Aorta (tissue), 5 donors: ENCODE results near the gene ADAM12. TPM values are rescaled to one million over a fixed set of nuclear protein-coding genes. Genes with fewer than 3 reads are reported as not detected.

Source experiments
- ATAC-seq: fragments of 200-7000 bp; cut with Tn5 transposase; one replicate; pipeline ENCODE4 v1.9.1; 2022; ENCODE audit warnings: moderate library complexity; ENCODE audit not compliant: low FRiP score
- DNase-seq, 2 donors: peaks; one replicate each; pipeline ENCODE4 v3.0.0-alpha.2; 2020
- H3K27ac ChIP-seq, 2 donors: one replicate each; pipeline ENCODE4 v1.5.1; 2013; ENCODE audit warnings: low read length in 2 of 2, mild to moderate bottlenecking in 2 of 2, moderate library complexity in 2 of 2, control low read depth in 1 of 2, inconsistent platforms in 1 of 2, low read depth in 1 of 2
- H3K27me3 ChIP-seq, 2 donors: one replicate each; pipeline ENCODE4 v1.6.1; 2013; ENCODE audit warnings: control low read depth in 1 of 2, low read length in 1 of 2, mild to moderate bottlenecking in 1 of 2, moderate library complexity in 1 of 2; ENCODE audit not compliant: insufficient read depth in 2 of 2, control insufficient read depth in 1 of 2
- H3K36me3 ChIP-seq, 2 donors: one replicate each; pipeline ENCODE4 v1.6.1; 2013; ENCODE audit warnings: control low read depth in 1 of 2, low read length in 1 of 2, mild to moderate bottlenecking in 1 of 2; ENCODE audit not compliant: insufficient read depth in 2 of 2, control insufficient read depth in 1 of 2
- H3K4me1 ChIP-seq, 2 donors: one replicate each; pipeline ENCODE4 v1.6.1; 2013; ENCODE audit warnings: low read length in 2 of 2, control low read depth in 1 of 2, mild to moderate bottlenecking in 1 of 2, moderate library complexity in 1 of 2; ENCODE audit not compliant: insufficient read depth in 2 of 2, control insufficient read depth in 1 of 2
- H3K4me3 ChIP-seq, 2 donors: one replicate each; pipeline ENCODE4 v1.5.1; 2013; ENCODE audit warnings: low read length in 2 of 2, control low read depth in 1 of 2, mild to moderate bottlenecking in 1 of 2
- H3K9me3 ChIP-seq: one replicate; pipeline ENCODE4 v1.6.1; 2013; ENCODE audit warnings: mild to moderate bottlenecking, low read length; ENCODE audit not compliant: control insufficient read depth
- WGBS, 2 donors: extraction: QIAGEN DNeasy Blood & Tissue Kit; methylation state at CpG; one replicate each; pipeline ENCODE4 v1.1.7; 2013; 5-methylcytosine and 5-hydroxymethylcytosine counted together
- intact Hi-C, 2 donors: fragments of 100-400 bp; cut with DNase I; formaldehyde crosslinking; loops; one replicate each; pipeline versions ENCODE4 v1.14.2 to v1.15.0; 2022
- polyA plus RNA-seq, 2 donors: library from polyadenylated mRNA; stranded (reverse); fragments of 200-250 nt; gene quantifications; one replicate each; pipeline ENCODE4 v1.2.3, GENCODE V29; 2013
- total RNA-seq, 2 donors: library from RNA; stranded (reverse); fragmentation: NEBNext Ultra II Directional; extraction: Animal tissue kit (Norgen Biotek cat#: 25700); gene quantifications; one replicate each; pipeline ENCODE4 v1.2.1, GENCODE V29; 2021
- donor health status: healthy with polysubstance abuse.
- donor health status: Bipolar disorder and iron deficiency.
- donor health status: DM: no; HTN: no; CAD: no.
- donor health status: DM: no; HTN: no; CAD: no.
- donor health status: DM: yes; HTN: yes; CAD: no.

Gene ADAM12
- total and polyA plus RNA-seq, 4 donors, result 0.13 to 9.4 (median 5.5) TPM; not detected in 1

- H3K27ac ChIP-seq, result no peak overlapping the region
- 58 to 72% methylated on average over 11 of the region's 11 CpGs for WGBS, 2 donors
- H3K4me3 ChIP-seq, result no peak overlapping the region
- no peak for ATAC-seq
- intact Hi-C loops, result no loop called here
- no peaks in the 10 kb centered on the region for H3K9me3 ChIP-seq
- H3K36me3 ChIP-seq, result no peaks in the 10 kb centered on the region
- H3K4me1 ChIP-seq, result no peaks in the 10 kb centered on the region
- no peak for DNase-seq
- H3K27me3 ChIP-seq, result no peaks in the 10 kb centered on the region
These were observed 172.3 kb downstream of the ADAM12 start for GRCh38 chr10:126215746-126216631.

DNA sequence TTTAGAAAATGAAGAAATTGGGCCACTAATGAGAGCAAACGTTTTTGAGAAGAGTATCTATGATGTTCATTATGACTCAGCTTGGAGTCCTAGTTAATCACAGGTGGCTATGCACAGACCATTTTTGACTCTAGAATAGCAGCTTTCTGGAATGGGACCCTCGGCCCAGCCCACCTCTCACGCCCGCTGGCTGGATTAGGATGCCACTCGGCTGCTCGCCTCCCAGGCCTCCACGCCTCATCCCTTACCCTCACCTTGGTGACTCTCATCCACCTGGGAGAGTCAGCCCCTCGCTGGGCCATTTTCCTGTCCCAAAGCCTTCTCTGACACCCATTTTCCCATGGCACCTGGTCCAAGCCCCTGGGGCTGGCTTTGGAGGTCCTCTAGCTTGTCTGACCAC lies 173.6 kb downstream of the ADAM12 start:
- Histone ChIP-seq H3K27ac (no peak overlapping the region), H3K4me3 (no peak overlapping the region), H3K27me3 (no peaks in the 10 kb centered on the region), H3K4me1 (no peaks in the 10 kb centered on the region), H3K9me3 (no peaks in the 10 kb centered on the region), H3K36me3 (no peaks in the 10 kb centered on the region)
- intact Hi-C loops, result no loop called here
- no peak for ATAC-seq
- WGBS, 2 donors, result 98 to 100% methylated on average over 8 of the region's 8 CpGs
- no peak for DNase-seq

DNA sequence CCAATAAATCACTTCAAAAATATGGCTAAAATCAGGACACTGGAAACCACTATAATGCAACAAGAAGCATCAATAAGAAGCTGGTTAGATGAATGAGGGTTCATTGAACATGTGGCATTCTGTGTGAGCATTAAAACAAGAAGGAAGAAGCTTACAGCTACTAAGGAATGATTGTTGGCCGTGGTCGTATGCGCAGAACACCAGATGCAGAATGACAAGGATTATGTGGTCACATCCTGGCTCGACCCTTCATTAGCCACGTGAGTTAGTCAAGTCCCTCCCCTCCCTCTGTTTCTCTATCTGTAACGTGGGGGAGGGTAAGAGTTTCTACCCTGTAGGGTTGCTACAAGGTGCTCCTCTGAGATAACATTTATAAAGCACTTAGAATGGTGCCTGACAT lies 174.3 kb downstream of the ADAM12 start:
- 80 to 84% methylated on average over 6 of the region's 6 CpGs for WGBS, 2 donors
- intact Hi-C loops, result no loop called here
- ATAC-seq (no peak), DNase-seq (no peak)
- Histone ChIP-seq H3K4me1 (no peaks in the 10 kb centered on the region), H3K4me3 (no peak overlapping the region), H3K9me3 (no peaks in the 10 kb centered on the region), H3K36me3 (no peaks in the 10 kb centered on the region), H3K27ac (no peak overlapping the region), H3K27me3 (no peaks in the 10 kb centered on the region)

DNA sequence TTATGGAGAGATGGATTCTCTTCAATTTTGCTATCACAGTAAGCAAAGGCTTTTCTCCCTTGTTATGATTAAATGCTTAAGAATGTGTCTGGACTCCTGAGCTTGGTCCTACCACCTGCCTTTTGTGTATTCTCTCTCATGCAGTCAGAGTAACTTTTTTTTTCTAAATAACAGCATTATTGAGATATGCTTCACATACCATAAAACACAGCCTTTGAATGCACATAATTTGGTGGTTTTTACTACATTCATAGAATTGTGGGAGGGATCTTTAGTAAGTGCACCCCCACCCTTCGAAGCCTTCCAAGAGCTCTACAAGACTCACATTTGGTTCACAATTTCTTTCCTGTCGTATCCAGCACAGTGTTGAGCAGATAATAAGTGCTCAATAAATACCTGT lies 175.5 kb downstream of the ADAM12 start:
- H3K4me3 ChIP-seq, result no peak overlapping the region
- H3K27ac ChIP-seq, result no peak overlapping the region
- intact Hi-C loops, result no loop called here
- WGBS, 2 donors, result 97 to 100% methylated on average over 2 of the region's 2 CpGs
- ATAC-seq (no peak), DNase-seq (no peak)
- H3K4me1 ChIP-seq, result no peaks in the 10 kb centered on the region
- no peaks in the 10 kb centered on the region for H3K36me3 ChIP-seq
- no peaks in the 10 kb centered on the region for H3K27me3 ChIP-seq
- no peaks in the 10 kb centered on the region for H3K9me3 ChIP-seq

- no peak overlapping the region for H3K4me3 ChIP-seq
- DNase-seq, result no peak
- no peaks in the 10 kb centered on the region for H3K9me3 ChIP-seq
- H3K4me1 ChIP-seq, result no peaks in the 10 kb centered on the region
- no peaks in the 10 kb centered on the region for H3K36me3 ChIP-seq
- 95 to 97% methylated on average over 10 of the region's 10 CpGs for WGBS, 2 donors
- no peaks in the 10 kb centered on the region for H3K27me3 ChIP-seq
- intact Hi-C loops, result no loop called here
- ATAC-seq, result no peak
- H3K27ac ChIP-seq, result no peak overlapping the region
These were observed 178.1 kb downstream of the ADAM12 start for GRCh38 chr10:126210051-126210651.

GRCh38 chr10:126209451-126209850 lies 178.8 kb downstream of the ADAM12 start:
- H3K4me1 ChIP-seq, result no peaks in the 10 kb centered on the region
- WGBS, 2 donors, result 47 to 58% methylated on average over 4 of the region's 4 CpGs
- no peaks in the 10 kb centered on the region for H3K9me3 ChIP-seq
- no peaks in the 10 kb centered on the region for H3K27me3 ChIP-seq
- H3K27ac ChIP-seq, result no peak overlapping the region
- no peak overlapping the region for H3K4me3 ChIP-seq
- intact Hi-C loops, result no loop called here
- DNase-seq (no peak), ATAC-seq (no peak)
- H3K36me3 ChIP-seq, result no peaks in the 10 kb centered on the region

- H3K27me3 ChIP-seq, result no peaks in the 10 kb centered on the region
- H3K4me3 ChIP-seq, result no peak overlapping the region
- no peak for DNase-seq
- intact Hi-C loops, result no loop called here
- peaks cover 0 to 4% of the 10 kb centered on the region in 2 donors for H3K4me1 ChIP-seq
- ATAC-seq, result no peak
- WGBS, 2 donors, result 49 to 54% methylated on average over 4 of the region's 4 CpGs
- H3K36me3 ChIP-seq, result no peaks in the 10 kb centered on the region
- H3K27ac ChIP-seq, result no peak overlapping the region
- H3K9me3 ChIP-seq, result no peaks in the 10 kb centered on the region
These were observed 179.5 kb downstream of the ADAM12 start for GRCh38 chr10:126208726-126209302.

GRCh38 chr10:126207851-126208250 lies 180.4 kb downstream of the ADAM12 start:
- intact Hi-C loops, result no loop called here
- Histone ChIP-seq H3K4me3 (no peak overlapping the region), H3K4me1 (peaks cover 0 to 4% of the 10 kb centered on the region in 2 donors), H3K27ac (no peak overlapping the region), H3K27me3 (no peaks in the 10 kb centered on the region), H3K36me3 (no peaks in the 10 kb centered on the region), H3K9me3 (no peaks in the 10 kb centered on the region)
- DNase-seq, result no peak
- 88 to 93% methylated on average over 1 of the region's 1 CpG for WGBS, 2 donors
- no peak for ATAC-seq
